ENCODE measurements around the gene HOXB3.

GRCh38 chr17:48502312-48502711, 87.7 kb downstream of the HOXB3 start:
- TF ChIP-seq POLR2AphosphoS5 (IDR thresholded peaks at IDR 0.05) (no peak), CTCF (IDR thresholded peaks at IDR 0.05) (no peak), EP300 (IDR thresholded peaks at IDR 0.05) (no peak), POLR2A (IDR thresholded peaks at IDR 0.05) (no peak)
